Head of caudate nucleus (tissue), 42 donors: ENCODE measurements around the gene CSRNP3.

ENCODE experiments used
- DNase-seq, 42 donors: peaks; one replicate each; pipeline versions ENCODE4 v3.0.0 to v3.0.0-alpha.2; 2020 to 2021; ENCODE audit warnings: mixed read lengths in 7 of 42
- intact Hi-C: fragments of 100-400 bp; cut with DNase I; formaldehyde crosslinking; loops from one replicate; pipeline ENCODE4 v1.15.0; 2022

The CSRNP3 gene

DNA sequence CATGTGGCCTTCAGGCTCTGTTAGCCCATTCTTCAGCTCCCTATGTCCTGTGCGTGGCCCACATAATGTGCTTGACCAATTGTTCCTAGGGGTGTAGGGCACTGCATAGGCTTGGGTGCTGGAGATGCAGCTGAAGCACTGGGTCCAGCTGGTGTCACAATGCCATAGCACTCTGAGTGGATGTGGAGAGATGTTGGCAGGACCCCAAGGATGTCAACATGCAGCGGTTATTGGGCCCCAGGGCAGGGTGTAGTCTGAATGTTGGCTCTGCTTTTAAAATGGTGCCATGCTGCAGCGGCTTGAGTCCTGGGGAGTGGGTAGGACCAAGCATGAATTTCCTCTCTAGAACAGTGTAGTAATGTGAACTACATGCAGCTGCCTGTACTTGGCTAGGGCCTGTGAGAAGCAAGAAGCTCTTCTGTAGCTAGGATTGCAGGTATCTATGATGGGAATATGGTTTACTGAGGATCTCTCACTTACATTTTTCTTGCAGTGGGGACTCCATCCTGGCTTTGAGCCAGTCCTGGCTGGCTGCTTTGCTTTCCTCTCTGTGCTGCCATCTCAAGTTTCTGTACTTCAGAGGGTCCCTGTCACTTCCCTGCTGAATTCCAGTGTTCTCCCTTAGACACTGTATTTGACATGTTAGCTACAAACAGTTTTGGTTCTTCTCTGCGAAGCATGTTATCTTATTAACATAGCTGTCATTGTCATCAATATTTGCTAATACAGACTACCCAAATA lies 148.4 kb downstream of the CSRNP3 start:
- no peak for DNase-seq
- intact Hi-C loops, result no loop called here

DNA sequence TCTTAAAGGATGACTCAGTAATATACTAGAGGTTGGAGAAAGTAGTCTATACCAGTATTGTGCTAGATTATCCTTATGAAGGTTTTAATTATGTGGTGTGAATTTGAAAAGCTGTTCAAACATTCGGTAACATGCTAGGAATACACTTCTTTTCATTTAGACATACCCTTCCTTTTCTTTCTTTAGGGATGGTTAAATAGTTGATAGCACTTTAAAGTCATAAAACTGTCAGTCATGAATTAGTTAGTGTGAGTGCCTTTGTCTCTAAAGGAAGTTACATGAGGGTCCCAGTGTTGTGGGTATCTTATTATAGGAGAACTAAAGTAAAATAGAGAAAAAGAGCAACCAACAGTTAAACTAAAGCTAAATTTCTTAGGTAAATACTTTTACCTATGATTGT lies 149.3 kb downstream of the CSRNP3 start:
- DNase-seq, result no peak
- intact Hi-C loops, result no loop called here

DNA sequence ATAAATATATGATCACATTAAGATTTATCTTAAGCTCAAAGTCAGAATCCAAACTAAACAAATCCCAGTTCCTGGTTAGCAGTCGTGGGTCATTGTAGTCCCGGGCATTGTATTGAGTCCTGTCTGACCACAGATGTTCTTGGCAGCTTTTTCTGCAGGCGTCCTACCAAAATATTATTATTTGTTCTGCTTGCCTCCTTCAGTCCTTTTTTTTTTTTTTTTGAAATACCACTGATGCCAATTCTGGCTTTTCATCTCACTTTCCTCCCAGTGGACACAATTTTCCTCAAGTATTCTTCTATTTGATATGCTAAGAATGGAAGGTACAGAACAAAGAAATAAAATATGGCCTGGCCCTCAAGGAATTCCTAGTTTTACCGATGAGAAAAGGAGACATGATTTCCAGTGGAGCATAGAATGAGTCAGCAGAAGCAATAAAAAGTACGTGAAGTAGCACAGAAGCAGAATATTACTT lies 151.6 kb downstream of the CSRNP3 start:
- intact Hi-C loops, result no loop called here

GRCh38 chr2:165623161-165623560 lies 153.7 kb downstream of the CSRNP3 start:
- no peak for DNase-seq
- intact Hi-C loops, result no loop called here

More for the DNA sequence above, 151.6 kb downstream of the CSRNP3 start:
- DNase-seq, result peak in 1 of 42 donors; percentile 17

DNA sequence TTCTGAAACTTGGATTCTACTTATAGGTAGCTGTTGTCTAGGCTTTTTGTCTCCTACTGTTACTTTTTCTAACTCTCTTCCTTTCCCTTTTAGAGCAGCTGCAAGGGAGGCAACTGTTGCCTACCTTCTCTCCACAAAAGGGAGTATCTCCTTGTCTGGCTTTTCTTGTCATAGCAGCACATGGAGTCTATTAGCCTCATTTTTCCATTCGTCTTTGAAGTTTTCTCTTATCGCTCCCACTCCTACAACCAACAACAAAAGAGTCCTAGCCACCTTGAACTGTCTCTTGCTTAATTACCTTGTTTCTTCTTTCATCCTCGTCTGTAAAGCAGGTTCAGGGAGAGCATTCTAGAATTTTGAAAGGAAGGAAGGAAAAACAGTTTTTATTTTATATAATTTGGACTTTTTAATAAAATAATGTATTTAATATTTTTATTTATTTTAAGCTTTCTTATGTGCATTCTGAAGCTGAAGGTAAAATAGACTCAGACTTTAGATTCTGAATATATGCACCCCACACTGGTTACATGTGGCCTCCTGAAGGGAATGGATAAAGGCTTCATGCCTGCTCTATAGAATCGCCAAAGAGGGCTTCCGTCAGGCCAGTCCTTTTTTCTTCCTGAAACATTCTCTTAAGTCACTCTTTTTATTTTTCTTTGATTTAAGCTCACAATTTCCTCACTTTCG lies 154.4 kb downstream of the CSRNP3 start:
- no peak for DNase-seq
- intact Hi-C loops, result no loop called here

- no peak for DNase-seq
- intact Hi-C loops, result no loop called here
Observed at GRCh38 chr2:165624470-165624800, 154.9 kb downstream of the CSRNP3 start.

GRCh38 chr2:165627470-165627869 lies 158.0 kb downstream of the CSRNP3 start:
- DNase-seq, result no peak
- intact Hi-C loops, result no loop called here

GRCh38 chr2:165629776-165630175 lies 160.3 kb downstream of the CSRNP3 start:
- intact Hi-C loops, result loop anchor here (10.0 kb wide), 1 partner anchor 65 kb away; no protein-coding TSS in a partner anchor

DNA sequence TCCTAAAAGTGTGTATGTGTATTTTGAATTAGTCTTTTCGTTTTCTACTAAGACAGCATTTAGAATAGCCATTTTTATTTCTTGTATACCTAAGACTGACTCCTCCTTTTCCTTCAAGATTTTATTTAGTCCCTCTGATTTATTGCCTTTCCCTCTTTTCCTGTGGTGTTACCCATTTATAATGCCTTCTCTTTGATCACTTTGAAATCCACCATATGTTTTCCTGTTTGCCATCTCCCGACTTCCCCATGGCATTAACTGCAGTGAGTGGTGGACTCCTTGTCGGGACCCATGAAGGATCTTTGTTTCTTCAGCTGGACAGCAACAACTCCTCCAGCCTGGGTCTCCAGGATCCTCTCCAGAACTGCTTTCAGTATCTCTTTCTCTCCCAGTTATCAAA lies 160.7 kb downstream of the CSRNP3 start:
- DNase-seq, result no peak
- intact Hi-C loops, result loop anchor here (10.0 kb wide), 1 partner anchor 65 kb away; no protein-coding TSS in a partner anchor

More at GRCh38 chr2:165629776-165630175, 160.3 kb downstream of the CSRNP3 start:
- DNase-seq, result no peak

DNA sequence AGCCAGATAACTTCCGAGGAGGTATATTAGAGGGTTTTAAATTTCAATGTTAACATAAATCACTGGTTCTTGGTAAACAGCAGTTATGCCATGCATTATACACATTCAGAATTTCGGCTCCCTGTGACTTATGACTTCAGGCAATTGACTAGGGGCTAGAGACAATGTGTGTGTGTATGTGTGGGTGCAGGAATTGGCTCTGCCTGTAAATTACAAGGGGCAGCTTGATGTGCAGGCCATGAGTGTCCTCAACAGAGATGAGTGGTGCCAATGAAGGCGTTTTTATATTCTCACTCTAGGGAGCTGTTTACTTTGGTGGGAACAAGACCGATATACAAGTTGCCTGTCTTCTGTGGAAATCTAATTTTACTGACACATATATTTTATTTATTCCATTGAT lies 161.6 kb downstream of the CSRNP3 start:
- no peak for DNase-seq
- intact Hi-C loops, result loop anchor here (10.0 kb wide), 1 partner anchor 66 kb away; no protein-coding TSS in a partner anchor

GRCh38 chr2:165632594-165632993 lies 163.1 kb downstream of the CSRNP3 start:
- intact Hi-C loops, result loop anchor here (10.0 kb wide), 1 partner anchor 68 kb away; no protein-coding TSS in a partner anchor
- DNase-seq, result no peak

- intact Hi-C loops, result loop anchor here (10.0 kb wide), 1 partner anchor 69 kb away; no protein-coding TSS in a partner anchor
- no peak for DNase-seq
Observed at GRCh38 chr2:165633431-165633830, 163.9 kb downstream of the CSRNP3 start.

GRCh38 chr2:165634282-165634681 lies 164.8 kb downstream of the CSRNP3 start:
- intact Hi-C loops, result loop anchor here (10.0 kb wide), 1 partner anchor 69 kb away; no protein-coding TSS in a partner anchor
- no peak for DNase-seq

GRCh38 chr2:165634855-165635254 lies 165.4 kb downstream of the CSRNP3 start:
- intact Hi-C loops, result loop anchor here (10.0 kb wide), 1 partner anchor 70 kb away; no protein-coding TSS in a partner anchor
- peak; percentile 62 to 95 (median 87) for DNase-seq

DNA sequence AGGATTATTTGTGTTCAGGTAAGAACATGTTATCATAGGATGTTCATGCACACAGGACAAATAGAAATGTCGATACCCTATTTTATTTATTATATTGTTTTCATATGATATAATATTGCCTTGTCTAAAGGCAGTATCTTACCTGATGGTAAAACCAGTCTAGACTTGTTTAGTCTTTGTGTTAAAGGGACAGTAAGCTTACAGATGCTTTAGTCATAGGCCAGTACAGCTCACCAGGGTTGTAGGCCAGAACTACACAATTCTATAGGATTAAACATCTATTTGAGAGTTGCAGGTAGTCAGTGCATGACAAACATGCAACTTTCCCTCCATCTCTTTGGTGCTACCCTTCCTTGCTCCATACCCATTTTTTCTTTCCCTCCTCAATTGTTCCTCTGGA lies 166.0 kb downstream of the CSRNP3 start:
- DNase-seq, result no peak
- intact Hi-C loops, result loop anchor here (10.0 kb wide), 1 partner anchor 71 kb away; no protein-coding TSS in a partner anchor

DNA sequence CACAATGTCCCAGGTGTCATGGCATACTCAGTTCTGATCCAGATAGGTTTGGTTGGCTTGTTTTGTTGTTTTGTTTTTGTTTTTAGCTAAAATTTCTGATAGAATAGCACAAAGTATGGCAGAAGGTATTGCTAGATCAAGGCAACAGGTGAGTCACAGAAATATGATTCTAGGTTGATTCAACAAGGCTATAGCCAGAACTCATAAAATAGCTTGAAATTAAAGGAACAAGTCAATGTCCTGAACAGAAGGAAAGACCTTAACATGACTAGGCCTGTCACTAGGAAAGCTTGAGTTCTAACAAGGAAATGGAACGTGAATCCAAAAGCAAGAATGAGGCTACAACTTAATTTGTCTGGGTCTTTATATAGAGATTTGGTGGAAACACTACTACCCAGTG lies 167.5 kb downstream of the CSRNP3 start:
- intact Hi-C loops, result loop anchor here (10.0 kb wide), 1 partner anchor 72 kb away; no protein-coding TSS in a partner anchor
- no peak for DNase-seq

GRCh38 chr2:165637396-165637795 lies 167.9 kb downstream of the CSRNP3 start:
- no peak for DNase-seq
- intact Hi-C loops, result loop anchor here (10.0 kb wide), 1 partner anchor 73 kb away; no protein-coding TSS in a partner anchor

DNA sequence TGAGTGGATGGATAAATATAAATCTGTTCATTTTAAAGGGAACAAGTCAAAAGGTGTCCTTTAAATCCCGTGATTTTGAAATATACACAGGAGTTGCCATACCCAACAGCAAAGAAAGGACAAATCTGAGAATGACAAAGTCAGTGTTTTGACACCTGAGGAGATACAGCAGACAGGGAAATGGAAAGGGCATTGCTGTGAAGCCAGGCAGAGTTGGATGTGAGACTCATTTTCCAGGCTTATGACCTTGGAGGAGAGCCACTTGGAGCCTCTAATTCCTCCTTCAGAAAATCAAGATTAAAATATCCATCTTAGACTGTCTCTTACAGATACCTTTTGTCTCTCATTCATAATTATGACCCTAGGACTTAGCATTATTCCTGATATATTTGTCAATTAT lies 170.0 kb downstream of the CSRNP3 start:
- intact Hi-C loops, result loop anchor here (10.0 kb wide), 1 partner anchor 75 kb away; no protein-coding TSS in a partner anchor
- DNase-seq, result no peak

DNA sequence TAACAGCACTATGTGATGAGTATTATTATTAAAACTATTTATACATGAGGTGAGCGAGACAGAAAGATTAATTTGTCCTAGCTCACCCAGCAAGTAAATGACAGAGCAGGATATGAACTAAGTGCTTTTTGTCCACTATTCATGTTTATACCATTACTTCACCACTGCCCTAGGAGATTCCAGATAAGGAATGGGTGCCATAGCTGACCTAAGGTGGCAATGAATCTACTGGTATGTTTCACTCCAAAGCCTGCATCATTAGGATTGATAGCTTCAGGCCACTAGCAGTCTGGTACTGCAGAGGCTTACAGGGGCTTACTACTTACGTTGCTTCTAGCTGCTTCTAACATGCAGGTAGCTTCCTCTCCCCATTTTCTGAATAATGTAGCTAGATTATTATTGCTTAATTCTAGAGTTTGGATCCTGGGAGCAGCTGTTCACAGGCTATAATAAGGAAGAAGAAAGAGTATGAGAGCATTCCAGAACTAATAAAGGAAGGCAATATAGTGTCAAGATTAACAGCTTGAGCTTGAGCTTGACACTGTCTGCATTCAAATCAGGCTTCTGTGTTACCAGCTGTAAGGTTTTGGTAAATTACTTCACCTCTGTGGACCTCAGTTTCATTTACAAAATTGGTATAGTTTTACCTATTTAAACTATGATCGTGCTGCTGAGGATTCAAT lies 170.9 kb downstream of the CSRNP3 start:
- intact Hi-C loops, result no loop called here
- no peak for DNase-seq
